Adrenal gland (tissue), 5 donors: ENCODE data around the gene LRRC57.

ENCODE experiments used
- CTCF ChIP-seq, 6 experiments: fragments of 450-650 bp in 4 of 6; fragments of 200-600 bp in 2 of 6; sonication (generic) in 1 of 6; IDR thresholded peaks; 1 replicate in 5 of 6; 2 replicates in 1 of 6; pipeline versions ENCODE4 v1.5.1 to v1.8.0; 2016 to 2021; ENCODE audit warnings: antibody characterized with exemption in 6 of 6, mild to moderate bottlenecking in 2 of 6, moderate library complexity in 1 of 6
- POLR2A ChIP-seq, 2 donors: fragments of 450-650 bp; IDR thresholded peaks; one replicate each; pipeline ENCODE4 v1.6.1; 2017; ENCODE audit warnings: antibody characterized with exemption in 2 of 2, mild to moderate bottlenecking in 2 of 2, moderate library complexity in 1 of 2
- donor health status: DM: no; HTN: no; CAD: no.

DNA sequence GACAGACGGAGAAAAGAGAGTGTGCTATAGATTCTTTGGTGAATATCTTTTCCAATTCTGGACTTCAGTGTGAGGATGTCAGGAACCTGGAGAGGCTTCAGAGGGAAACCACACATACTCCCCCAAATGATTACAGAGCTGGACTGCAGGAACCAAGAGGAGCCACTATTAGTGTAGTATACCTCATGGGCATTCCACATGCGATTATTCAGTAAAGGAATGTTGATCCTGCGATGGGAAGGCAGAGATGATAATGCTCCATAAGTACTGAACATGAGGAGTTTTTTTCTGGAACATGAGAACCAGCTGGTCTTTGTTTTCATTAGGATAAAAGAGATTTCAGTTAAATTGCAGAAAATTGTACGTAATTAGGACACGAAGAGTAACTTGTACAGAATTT lies 45.5 kb upstream of the LRRC57 start:
- TF ChIP-seq POLR2A (IDR thresholded peaks at IDR 0.05) (no peak), CTCF (IDR thresholded peaks at IDR 0.05) (no peak)
